Neural progenitor cell (in vitro differentiated cells): Measurements from ENCODE around the gene TMPRSS13.

Source experiments
- CTCF ChIP-seq: fragments of 200-600 bp; sonication (generic); IDR thresholded peaks from 2 replicates; pipeline ENCODE4 v1.5.1; 2017; ENCODE audit warnings: antibody characterized with exemption, mild to moderate bottlenecking
- EZH2 ChIP-seq: fragments of 200-600 bp; sonication (generic); IDR thresholded peaks from 2 replicates; pipeline ENCODE4 v1.6.1; 2017; ENCODE audit warnings: antibody characterized with exemption, mild to moderate bottlenecking, moderate library complexity

- no peak for TF ChIP-seq CTCF
- TF ChIP-seq EZH2: no peak
These were observed 17.5 kb downstream of the TMPRSS13 start for GRCh38 chr11:117911694-117912093.
